Osteoblast (primary cell): ENCODE data around the gene KRT13. TPM values are rescaled to one million over a fixed set of nuclear protein-coding genes. Genes with fewer than 3 reads are reported as not detected.
A peak's percentile ranks its signal among the peaks of the same experiment; 100 is the strongest.

ENCODE experiments used
- DNase-seq: peaks from one replicate; pipeline ENCODE4 v3.0.0; 2011; ENCODE audit warnings: low spot score, mixed read lengths; ENCODE audit not compliant: insufficient read length; ENCODE audit errors: missing footprints
- H2AFZ ChIP-seq: 2 replicates; pipeline ENCODE4 v1.6.0; 2011; ENCODE audit warnings: mild to moderate bottlenecking, low read length
- H3K27ac ChIP-seq: 2 replicates; pipeline ENCODE4 v1.5.1; 2011; ENCODE audit warnings: mild to moderate bottlenecking, low read depth, low read length, moderate library complexity
- H3K27me3 ChIP-seq: 2 replicates; pipeline ENCODE4 v1.6.0; 2012; ENCODE audit warnings: mild to moderate bottlenecking, control low read depth, inconsistent platforms, low read length, moderate library complexity; ENCODE audit not compliant: insufficient read depth
- H3K36me3 ChIP-seq: 2 replicates; pipeline ENCODE4 v1.5.1; 2011; ENCODE audit warnings: mild to moderate bottlenecking, low read length, control low read depth, moderate library complexity; ENCODE audit not compliant: insufficient read depth
- H3K4me1 ChIP-seq: 2 replicates; pipeline ENCODE4 v1.5.1; 2011; ENCODE audit warnings: mild to moderate bottlenecking, low read length, control low read depth, moderate library complexity; ENCODE audit not compliant: insufficient read depth
- H3K4me2 ChIP-seq: 2 replicates; pipeline ENCODE4 v1.6.0; 2011; ENCODE audit warnings: mild to moderate bottlenecking, low read length; ENCODE audit not compliant: insufficient read depth
- H3K4me3 ChIP-seq: fragments of 200-600 bp; sonication (generic); 3 replicates; pipeline ENCODE4 v1.5.1; 2012; ENCODE audit warnings: mild to moderate bottlenecking, low read length, inconsistent platforms; ENCODE audit not compliant: insufficient read depth
- H3K79me2 ChIP-seq: 2 replicates; pipeline ENCODE4 v1.6.0; 2012; ENCODE audit warnings: mild to moderate bottlenecking, low read length, control low read depth, inconsistent platforms; ENCODE audit not compliant: insufficient read depth
- H3K9me3 ChIP-seq: 2 replicates; pipeline ENCODE4 v1.5.1; 2011; ENCODE audit warnings: low read depth, low read length, control low read depth
- H4K20me1 ChIP-seq: 2 replicates; pipeline ENCODE4 v1.6.0; 2012; ENCODE audit warnings: mild to moderate bottlenecking, low read length, control low read depth; ENCODE audit not compliant: insufficient read depth
- total RNA-seq: library from RNA; depleted of rRNA; stranded (reverse); fragments of >200 nt; gene quantifications from 2 replicates; pipeline ENCODE4 v1.2.3, GENCODE V29; 2012
- TF ChIP-seq, protein P1 (sequence below): IDR thresholded peaks from 2 replicates; pipeline ENCODE4 v1.5.1; 2011; ENCODE audit warnings: mild to moderate bottlenecking, low read depth, low read length, moderate library complexity; ENCODE audit errors: extremely low read depth

KRT13 gene
- total RNA-seq, 1 donor = not detected

DNA sequence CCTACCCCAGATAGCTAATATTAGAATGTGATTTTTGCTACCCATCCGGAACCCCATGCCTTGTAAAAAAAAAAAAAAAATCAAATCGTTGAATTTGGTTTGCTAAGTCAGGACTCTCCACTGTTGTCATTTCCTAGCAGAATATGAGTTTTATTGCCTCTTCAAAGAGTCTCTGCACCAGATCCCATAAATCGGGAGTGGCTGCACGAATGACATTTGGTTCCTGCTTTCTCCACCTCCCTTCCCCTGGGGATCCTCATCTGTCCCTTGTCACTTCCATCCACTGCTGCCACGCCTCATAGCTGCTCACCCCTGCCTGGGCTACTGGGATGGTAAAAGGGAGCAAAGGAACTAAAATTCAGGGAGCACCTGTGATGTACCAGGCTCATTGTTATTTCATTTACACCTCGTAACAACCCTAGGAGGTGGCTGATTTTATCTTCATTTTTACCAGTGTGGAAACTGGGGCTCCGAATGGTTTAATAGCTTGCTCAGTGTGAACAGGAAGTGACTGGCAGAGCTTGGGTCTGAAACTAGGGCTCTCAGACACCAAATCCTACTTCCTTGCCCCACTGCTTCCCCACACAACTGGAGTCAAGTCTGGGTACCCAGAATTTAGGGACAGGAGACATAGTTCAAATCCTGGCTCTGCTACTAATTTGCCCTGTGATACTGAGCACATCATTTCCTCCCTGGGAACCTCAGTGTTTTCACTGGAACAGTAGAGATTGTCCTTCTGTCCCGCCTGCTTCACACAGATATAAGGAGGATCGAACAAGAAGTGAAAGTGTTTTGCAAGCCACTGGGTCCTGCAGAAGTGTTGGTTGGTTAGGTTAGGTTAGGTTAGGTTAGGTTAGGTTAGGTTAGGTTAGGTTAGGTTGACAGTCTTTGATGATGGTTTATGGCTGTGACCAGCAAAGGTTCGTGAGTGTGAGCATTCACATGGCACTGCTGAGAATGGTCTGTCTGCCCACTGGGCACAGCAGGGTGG, 15.1 kb downstream of the KRT13 start:
- no peaks in the 10 kb centered on the region for H3K79me2 ChIP-seq
- TF ChIP-seq, protein P1, sequence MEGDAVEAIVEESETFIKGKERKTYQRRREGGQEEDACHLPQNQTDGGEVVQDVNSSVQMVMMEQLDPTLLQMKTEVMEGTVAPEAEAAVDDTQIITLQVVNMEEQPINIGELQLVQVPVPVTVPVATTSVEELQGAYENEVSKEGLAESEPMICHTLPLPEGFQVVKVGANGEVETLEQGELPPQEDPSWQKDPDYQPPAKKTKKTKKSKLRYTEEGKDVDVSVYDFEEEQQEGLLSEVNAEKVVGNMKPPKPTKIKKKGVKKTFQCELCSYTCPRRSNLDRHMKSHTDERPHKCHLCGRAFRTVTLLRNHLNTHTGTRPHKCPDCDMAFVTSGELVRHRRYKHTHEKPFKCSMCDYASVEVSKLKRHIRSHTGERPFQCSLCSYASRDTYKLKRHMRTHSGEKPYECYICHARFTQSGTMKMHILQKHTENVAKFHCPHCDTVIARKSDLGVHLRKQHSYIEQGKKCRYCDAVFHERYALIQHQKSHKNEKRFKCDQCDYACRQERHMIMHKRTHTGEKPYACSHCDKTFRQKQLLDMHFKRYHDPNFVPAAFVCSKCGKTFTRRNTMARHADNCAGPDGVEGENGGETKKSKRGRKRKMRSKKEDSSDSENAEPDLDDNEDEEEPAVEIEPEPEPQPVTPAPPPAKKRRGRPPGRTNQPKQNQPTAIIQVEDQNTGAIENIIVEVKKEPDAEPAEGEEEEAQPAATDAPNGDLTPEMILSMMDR = no peak
- no peak overlapping the region for H3K27ac ChIP-seq
- no peaks in the 10 kb centered on the region for H4K20me1 ChIP-seq
- H3K4me2 ChIP-seq = no peak overlapping the region
- no peak overlapping the region for H2AFZ ChIP-seq
- no peaks in the 10 kb centered on the region for H3K36me3 ChIP-seq
- H3K4me3 ChIP-seq = no peak overlapping the region
- DNase-seq = no peak
- peaks cover 7% of the 10 kb centered on the region for H3K4me1 ChIP-seq
- no peaks in the 10 kb centered on the region for H3K9me3 ChIP-seq
- H3K27me3 ChIP-seq = no peaks in the 10 kb centered on the region

DNA sequence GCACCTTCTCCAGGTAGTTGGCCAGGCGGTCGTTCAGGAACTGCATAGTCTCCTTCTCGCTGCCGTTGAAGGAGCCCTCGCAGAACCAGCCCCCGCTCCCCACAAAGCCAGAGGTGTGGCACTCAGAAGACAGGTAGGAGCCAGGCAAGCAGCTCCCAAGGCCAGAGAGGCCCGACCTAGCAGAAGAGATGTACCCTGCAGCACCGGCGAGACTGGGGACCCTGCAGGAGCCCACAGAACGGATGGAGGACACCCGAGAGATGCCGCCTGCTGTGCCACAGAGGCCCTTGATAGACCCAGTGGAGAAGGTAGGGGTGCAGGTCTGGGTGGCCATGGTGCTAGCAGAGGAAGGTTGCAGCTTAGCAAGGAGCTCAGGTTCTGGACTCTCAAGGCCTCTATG, 15.9 kb downstream of the KRT13 start, which contains the start of gene KRT36:
KRT36 (minus strand) TSS at position 380 of the 400 bp plus-strand sequence; CDS start at position 334, 46 bp downstream.
- Histone ChIP-seq H3K27ac (no peak within 1 kb of the TSS), H3K9me3 (no peaks in the 10 kb centered on the region), H3K4me2 (no peak within 1 kb of the TSS), H3K79me2 (no peaks in the 10 kb centered on the region), H2AFZ (no peak within 1 kb of the TSS), H3K4me1 (peaks cover 4% of the 10 kb centered on the region), H3K4me3 (no peak within 1 kb of the TSS), H4K20me1 (no peaks in the 10 kb centered on the region), H3K36me3 (no peaks in the 10 kb centered on the region), H3K27me3 (no peaks in the 10 kb centered on the region)
- DNase-seq = no peak
- TF ChIP-seq, protein P1 = no peak

DNA sequence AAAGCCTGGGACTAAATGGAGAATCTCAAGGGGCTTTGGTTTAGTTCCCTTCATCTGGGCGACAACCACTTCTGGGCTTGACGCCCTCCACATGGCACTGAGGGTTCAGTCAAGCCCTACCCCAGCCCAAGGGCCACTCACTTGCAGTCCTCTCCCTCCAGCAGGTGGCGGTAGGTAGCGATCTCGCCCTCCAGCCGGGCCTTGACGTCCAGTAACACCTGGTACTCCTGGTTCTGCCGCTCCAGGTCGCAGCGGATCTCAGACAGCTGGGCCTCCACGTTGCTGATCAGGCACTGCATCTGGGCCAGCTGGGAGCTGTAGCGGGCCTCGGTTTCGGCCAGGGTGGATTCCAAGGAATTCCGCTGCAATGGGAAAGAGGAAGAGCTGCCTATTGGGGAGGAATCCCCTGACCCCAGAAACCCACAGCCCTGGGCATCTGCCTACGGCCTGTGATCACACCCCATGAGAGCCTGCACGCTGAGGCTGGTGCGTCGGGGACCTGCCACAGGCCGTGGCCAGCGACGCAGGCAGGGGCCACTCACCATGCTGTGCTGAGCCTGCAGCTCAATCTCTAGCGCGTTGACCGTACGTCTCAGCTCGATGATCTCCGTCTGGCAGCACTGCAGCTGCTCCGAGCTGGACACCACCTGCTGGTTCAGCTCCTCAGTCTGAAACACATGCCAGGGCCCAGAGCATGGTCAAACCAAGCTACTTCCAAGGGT, 18.4 kb downstream of the KRT13 start:
- Histone ChIP-seq H3K4me3 (no peak overlapping the region), H3K9me3 (no peaks in the 10 kb centered on the region), H3K36me3 (no peaks in the 10 kb centered on the region), H2AFZ (no peak overlapping the region), H3K79me2 (no peaks in the 10 kb centered on the region), H3K27ac (no peak overlapping the region), H3K27me3 (no peaks in the 10 kb centered on the region), H3K4me1 (no peaks in the 10 kb centered on the region), H4K20me1 (no peaks in the 10 kb centered on the region), H3K4me2 (no peak overlapping the region)
- TF ChIP-seq, protein P1 = peak; percentile 14
- DNase-seq = no peak

DNA sequence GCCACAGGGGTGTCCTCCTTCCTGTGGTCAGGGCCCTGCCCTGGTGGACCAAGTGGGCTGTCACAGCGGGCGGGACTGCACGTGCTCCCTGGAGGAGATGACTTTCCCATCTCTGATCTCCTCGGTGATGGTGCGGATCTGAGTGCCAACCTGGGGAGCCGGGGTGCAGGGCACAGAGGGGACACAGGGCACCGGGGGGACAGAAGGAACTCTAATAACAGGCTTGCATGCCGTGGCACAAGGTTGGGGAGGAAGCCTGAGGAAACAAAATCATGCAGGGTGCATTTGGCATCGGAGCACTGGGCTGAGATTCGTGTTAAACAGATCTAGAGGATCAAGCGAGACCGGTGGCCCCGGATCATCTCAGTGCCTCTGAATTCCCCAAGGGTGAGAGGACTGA, 19.1 kb downstream of the KRT13 start:
- H3K4me2 ChIP-seq = no peak overlapping the region
- no peaks in the 10 kb centered on the region for H3K27me3 ChIP-seq
- no peak overlapping the region for H2AFZ ChIP-seq
- no peaks in the 10 kb centered on the region for H3K9me3 ChIP-seq
- TF ChIP-seq, protein P1 = no peak
- H3K79me2 ChIP-seq = no peaks in the 10 kb centered on the region
- no peak for DNase-seq
- H3K4me1 ChIP-seq = no peaks in the 10 kb centered on the region
- H4K20me1 ChIP-seq = no peaks in the 10 kb centered on the region
- H3K36me3 ChIP-seq = no peaks in the 10 kb centered on the region
- H3K27ac ChIP-seq = no peak overlapping the region
- no peak overlapping the region for H3K4me3 ChIP-seq
